GM19239 (cell line): ENCODE measurements around the gene GIMAP1.

Experiments
- DNase-seq: peaks from one replicate; pipeline ENCODE4 v3.0.0; 2011; ENCODE audit warnings: low spot score; ENCODE audit not compliant: insufficient read length
- FAIRE-seq: peaks from 2 replicates; lab custom pipeline; 2011; peaks lifted over from hg19 to GRCh38; lab: Jason Lieb, UNC

The GIMAP1 gene

GRCh38 chr7:150719960-150720891, 3.8 kb downstream of the GIMAP1 start:
- no peak for FAIRE-seq

GRCh38 chr7:150721970-150722373, 5.6 kb downstream of the GIMAP1 start:
- no peak for FAIRE-seq
- no peak for DNase-seq

More at GRCh38 chr7:150719960-150720891, 3.8 kb downstream of the GIMAP1 start:
- DNase-seq = no peak

- FAIRE-seq (no peak), DNase-seq (no peak)
These were observed 6.1 kb downstream of the GIMAP1 start for GRCh38 chr7:150722431-150722931.

- no peak for DNase-seq
- no peak for FAIRE-seq
These were observed 7.1 kb downstream of the GIMAP1 start for GRCh38 chr7:150723467-150723866.

- FAIRE-seq = no peak
These were observed 11.0 kb downstream of the GIMAP1 start for GRCh38 chr7:150727381-150727780.

GRCh38 chr7:150728011-150728410, 11.6 kb downstream of the GIMAP1 start:
- no peak for FAIRE-seq
- DNase-seq = no peak

More at GRCh38 chr7:150727381-150727780, 11.0 kb downstream of the GIMAP1 start:
- no peak for DNase-seq

GRCh38 chr7:150728609-150729008, 12.2 kb downstream of the GIMAP1 start:
- no peak for FAIRE-seq
- DNase-seq = no peak

- no peak for FAIRE-seq
These were observed 15.5 kb downstream of the GIMAP1 start for GRCh38 chr7:150731916-150732315.

GRCh38 chr7:150732786-150733481, 16.5 kb downstream of the GIMAP1 start:
- no peak for FAIRE-seq
- DNase-seq = no peak

More at GRCh38 chr7:150731916-150732315, 15.5 kb downstream of the GIMAP1 start:
- DNase-seq = no peak

GRCh38 chr7:150733482-150734095, 17.2 kb downstream of the GIMAP1 start:
- DNase-seq = no peak
- no peak for FAIRE-seq

GRCh38 chr7:150734254-150734653, 17.8 kb downstream of the GIMAP1 start:
- FAIRE-seq = no peak

GRCh38 chr7:150735596-150736358, 19.4 kb downstream of the GIMAP1 start:
- DNase-seq (no peak), FAIRE-seq (no peak)

More at GRCh38 chr7:150734254-150734653, 17.8 kb downstream of the GIMAP1 start:
- no peak for DNase-seq

- FAIRE-seq = no peak
- no peak for DNase-seq
These were observed 20.5 kb downstream of the GIMAP1 start for GRCh38 chr7:150736864-150737263.

GRCh38 chr7:150737265-150738055, 21.0 kb downstream of the GIMAP1 start, which contains the start of gene GIMAP5:
TSS of gene GIMAP5 (plus strand) at chr7:150737418. CDS start at chr7:150740885, 3,467 bp downstream.
- peak; percentile 70 for FAIRE-seq
- DNase-seq = no peak

GRCh38 chr7:150738092-150738491, 21.7 kb downstream of the GIMAP1 start:
- FAIRE-seq (peak; percentile 58), DNase-seq (no peak)

GRCh38 chr7:150738591-150739001, 22.2 kb downstream of the GIMAP1 start:
- FAIRE-seq (no peak), DNase-seq (no peak)

GRCh38 chr7:150739033-150739432, 22.6 kb downstream of the GIMAP1 start:
- DNase-seq (no peak), FAIRE-seq (peak; percentile 83)

GRCh38 chr7:150740053-150740452, 23.6 kb downstream of the GIMAP1 start:
- DNase-seq = no peak
- FAIRE-seq = no peak
